Natural killer cell treated with Interleukin-12 subunit alpha and Interleukin-12 subunit beta and Interleukin-15 and Interleukin-18, amount 100 ng/mL, for 72 hours (primary cell): ENCODE measurements around the gene LSM7. TPM values are rescaled to one million over a fixed set of nuclear protein-coding genes. Genes with fewer than 3 reads are reported as not detected.

Experiments
- ATAC-seq, 2 donors: fragments of 150-1000 bp; cut with Tn5 transposase in 1 of 2; sonication (Bioruptor Pico), chemical (Tn5 transposase) in 1 of 2; 2 replicates each; pipeline ENCODE4 v1.10.0; 2021
- DNase-seq: peaks from one replicate; pipeline ENCODE4 v3.0.0; 2022; ENCODE audit warnings: low spot score
- H3K27ac Mint-ChIP-seq, 2 donors: 1 replicate in 1 of 2; 2 replicates in 1 of 2; pipeline ENCODE4 v1.8.0; 2022; ENCODE audit warnings: mixed read lengths in 2 of 2, mild to moderate bottlenecking in 1 of 2, moderate library complexity in 1 of 2
- H3K27me3 Mint-ChIP-seq, 2 donors: 1 replicate in 1 of 2; 2 replicates in 1 of 2; pipeline ENCODE4 v1.8.0; 2022; ENCODE audit warnings: mixed read lengths in 2 of 2
- H3K36me3 Mint-ChIP-seq: one replicate; pipeline ENCODE4 v1.8.0; 2022; ENCODE audit warnings: mixed read lengths
- H3K4me1 Mint-ChIP-seq, 2 donors: 1 replicate in 1 of 2; 2 replicates in 1 of 2; pipeline ENCODE4 v1.8.0; 2022; ENCODE audit warnings: low read depth in 2 of 2, mixed read lengths in 2 of 2, mild to moderate bottlenecking in 1 of 2
- H3K4me3 Mint-ChIP-seq: one replicate; pipeline ENCODE4 v1.8.0; 2022; ENCODE audit warnings: mixed read lengths
- H3K9me3 Mint-ChIP-seq: 2 replicates; pipeline ENCODE4 v1.8.0; 2022; ENCODE audit warnings: mixed read lengths
- total RNA-seq, 2 donors: library from RNA; stranded (reverse); gene quantifications; one replicate each; pipeline ENCODE4 v1.2.3, GENCODE V29; 2022

Gene LSM7
- total RNA-seq, result 100 to 1,000 TPM; 111 to 154 TPM

DNA sequence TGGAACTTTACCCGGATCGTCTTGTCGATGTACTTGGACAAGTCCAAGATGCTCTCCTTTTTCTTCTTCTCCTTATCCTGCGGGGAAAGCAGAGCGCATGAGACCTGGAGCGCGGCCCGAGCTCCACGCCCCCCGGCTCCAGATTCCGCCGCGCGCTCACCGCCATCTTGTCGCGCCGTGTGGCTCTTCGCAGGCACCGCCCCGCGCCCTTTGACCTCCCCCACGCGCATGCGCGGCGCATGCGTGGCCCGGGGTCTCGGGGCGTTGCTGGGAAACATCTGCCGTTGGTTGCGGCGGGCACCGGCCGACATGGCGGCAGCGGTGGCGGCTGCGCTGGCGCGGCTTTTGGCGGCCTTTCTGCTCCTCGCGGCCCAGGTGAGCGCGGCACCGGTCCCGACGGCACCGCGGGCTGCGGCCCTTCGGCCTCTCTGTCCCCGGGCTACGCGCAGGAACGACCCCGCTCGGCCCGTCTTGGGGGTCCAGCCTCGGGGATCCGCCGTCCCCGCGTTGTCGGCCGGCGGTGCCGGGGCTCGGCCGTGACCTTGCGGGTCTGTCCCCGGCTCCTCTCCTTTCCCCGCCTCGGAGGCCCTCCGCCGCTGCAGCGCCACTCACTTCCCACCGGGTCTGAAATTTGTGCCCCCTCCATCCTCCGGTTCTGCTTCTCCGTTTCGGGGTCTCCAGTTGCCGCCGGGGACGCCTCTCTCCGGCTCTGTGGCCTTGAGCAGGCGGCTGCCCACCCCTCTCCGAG, at the start of gene LSM7, which contains the start of gene SPPL2B:
TSS of gene LSM7 (minus strand) at position 186 of the 748 bp plus-strand sequence. CDS start at position 166, 20 bp downstream.
TSS of gene SPPL2B (plus strand) at position 284 of the 748 bp plus-strand sequence. CDS start at position 310, 26 bp downstream.
- Mint-ChIP-seq H3K27me3 (no peaks in the 10 kb centered on the region), H3K9me3 (no peaks in the 10 kb centered on the region), H3K27ac (peak within 1 kb of the TSS; percentile 88 to 92), H3K36me3 (peaks cover 6% of the 10 kb centered on the region), H3K4me1 (peaks cover 33 to 42% of the 10 kb centered on the region in 2 donors), H3K4me3 (peak within 1 kb of the TSS; percentile 91)
- DNase-seq (peak; percentile 94), ATAC-seq (peak; percentile 87 to 93)

DNA sequence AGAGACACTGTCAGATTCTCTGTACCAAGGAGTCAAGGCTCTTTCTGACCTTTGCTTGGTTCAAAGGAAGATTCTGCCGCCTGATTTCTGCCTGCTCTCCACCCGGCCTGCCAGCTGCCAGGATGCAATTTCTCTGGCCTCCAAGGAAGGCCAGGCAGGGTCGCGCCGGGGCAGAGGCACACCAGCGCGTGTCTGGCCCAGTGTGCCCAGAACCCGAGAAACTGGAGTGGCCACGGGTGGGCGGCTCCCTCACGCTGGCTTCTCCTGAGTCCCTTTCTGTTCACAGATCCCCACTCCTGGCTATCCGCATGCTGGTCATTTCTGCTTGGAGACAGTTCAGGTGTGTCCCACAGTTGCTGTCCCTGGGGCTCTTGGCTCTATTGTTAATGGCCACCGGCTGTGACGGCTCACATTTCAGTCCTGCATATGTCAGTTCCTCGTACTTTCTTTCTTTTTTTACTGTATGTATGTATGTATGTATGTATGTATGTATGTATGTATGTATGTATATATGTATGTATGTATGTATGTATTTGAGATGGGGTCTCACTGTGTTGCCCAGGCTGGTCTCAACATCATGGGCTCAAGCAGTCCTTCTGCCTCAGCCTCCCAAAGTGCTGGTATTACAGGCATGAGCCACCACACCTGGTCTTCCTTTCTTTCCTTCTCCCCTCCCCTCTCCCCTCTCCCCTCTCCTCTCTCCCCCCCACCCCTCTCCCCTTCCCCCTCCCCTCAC, 48.6 kb upstream of the LSM7 start:
- ATAC-seq (no peak), DNase-seq (no peak)
- Mint-ChIP-seq H3K27me3 (peaks cover 0 to 9% of the 10 kb centered on the region in 2 donors), H3K4me3 (no peak overlapping the region), H3K4me1 (peaks cover 0 to 3% of the 10 kb centered on the region in 2 donors), H3K27ac (peak overlapping the region in 1 of 2 donors; percentile 83), H3K36me3 (peaks cover 13% of the 10 kb centered on the region), H3K9me3 (peaks cover 5% of the 10 kb centered on the region)

GRCh38 chr19:2375353-2376121, 47.2 kb upstream of the LSM7 start:
- H3K36me3 Mint-ChIP-seq, result peaks cover 7% of the 10 kb centered on the region
- ATAC-seq, result peak; percentile 27 to 55
- H3K4me1 Mint-ChIP-seq, result peaks cover 0 to 3% of the 10 kb centered on the region in 2 donors
- no peak for DNase-seq
- peaks cover 0 to 7% of the 10 kb centered on the region in 2 donors for H3K27me3 Mint-ChIP-seq
- no peak overlapping the region for H3K4me3 Mint-ChIP-seq
- peaks cover 5% of the 10 kb centered on the region for H3K9me3 Mint-ChIP-seq
- H3K27ac Mint-ChIP-seq, result no peak overlapping the region

GRCh38 chr19:2374808-2375207, 46.4 kb upstream of the LSM7 start:
- H3K4me3 Mint-ChIP-seq, result no peak overlapping the region
- H3K9me3 Mint-ChIP-seq, result peaks cover 5% of the 10 kb centered on the region
- peaks cover 6% of the 10 kb centered on the region for H3K36me3 Mint-ChIP-seq
- no peak for ATAC-seq
- no peak for DNase-seq
- H3K4me1 Mint-ChIP-seq, result peaks cover 0 to 3% of the 10 kb centered on the region in 2 donors
- H3K27me3 Mint-ChIP-seq, result peaks cover 0 to 7% of the 10 kb centered on the region in 2 donors
- H3K27ac Mint-ChIP-seq, result no peak overlapping the region

DNA sequence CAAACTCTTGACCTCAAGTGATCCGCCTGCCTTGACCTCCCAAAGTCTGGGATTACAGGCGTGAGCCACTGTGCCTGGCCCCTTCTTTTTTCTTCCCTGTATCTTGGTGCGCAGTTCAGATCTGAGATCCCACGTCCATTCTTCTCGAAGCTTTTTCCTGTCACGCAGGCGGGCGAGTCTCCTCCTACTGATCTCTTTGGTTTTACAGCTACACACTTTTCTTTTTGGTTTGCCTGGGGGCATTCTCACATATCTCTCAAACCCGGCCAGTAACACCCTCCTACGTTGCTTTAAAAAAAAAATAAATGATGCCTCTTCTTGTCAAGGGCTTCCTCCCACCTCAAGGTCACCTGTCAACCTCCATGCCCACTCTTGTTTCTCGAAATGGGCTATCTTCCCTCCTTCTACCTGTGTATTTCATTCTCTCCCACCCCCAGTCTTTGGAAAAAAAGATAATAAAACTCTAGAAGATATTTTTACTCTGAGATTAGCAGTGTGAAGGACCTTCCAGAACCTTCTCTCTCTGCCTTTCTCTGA, 43.8 kb upstream of the LSM7 start:
- H3K36me3 Mint-ChIP-seq, result no peaks in the 10 kb centered on the region
- no peak overlapping the region for H3K4me3 Mint-ChIP-seq
- ATAC-seq (no peak), DNase-seq (no peak)
- H3K4me1 Mint-ChIP-seq, result peaks cover 0 to 3% of the 10 kb centered on the region in 2 donors
- H3K9me3 Mint-ChIP-seq, result no peaks in the 10 kb centered on the region
- H3K27me3 Mint-ChIP-seq, result peaks cover 0 to 11% of the 10 kb centered on the region in 2 donors
- no peak overlapping the region for H3K27ac Mint-ChIP-seq

DNA sequence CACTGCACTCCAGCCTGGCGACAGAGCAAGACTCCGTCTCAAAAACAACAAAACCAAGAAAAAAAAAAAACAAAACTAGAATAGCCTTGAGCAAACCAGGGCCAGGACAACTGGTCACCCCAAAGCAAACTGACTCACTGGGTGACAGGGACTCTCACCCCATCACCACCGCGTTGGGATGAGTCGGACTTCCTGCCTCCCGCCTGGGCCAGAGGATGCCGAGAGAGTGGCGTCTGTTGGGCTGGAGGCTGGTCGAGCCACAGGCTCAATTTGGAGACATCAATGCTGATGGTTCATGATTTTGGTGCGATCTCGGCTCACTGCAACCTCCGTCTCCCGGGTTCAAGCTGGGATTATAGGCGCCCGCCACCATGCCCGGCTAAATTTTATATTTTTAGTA, 43.3 kb upstream of the LSM7 start:
- no peak for ATAC-seq

DNA sequence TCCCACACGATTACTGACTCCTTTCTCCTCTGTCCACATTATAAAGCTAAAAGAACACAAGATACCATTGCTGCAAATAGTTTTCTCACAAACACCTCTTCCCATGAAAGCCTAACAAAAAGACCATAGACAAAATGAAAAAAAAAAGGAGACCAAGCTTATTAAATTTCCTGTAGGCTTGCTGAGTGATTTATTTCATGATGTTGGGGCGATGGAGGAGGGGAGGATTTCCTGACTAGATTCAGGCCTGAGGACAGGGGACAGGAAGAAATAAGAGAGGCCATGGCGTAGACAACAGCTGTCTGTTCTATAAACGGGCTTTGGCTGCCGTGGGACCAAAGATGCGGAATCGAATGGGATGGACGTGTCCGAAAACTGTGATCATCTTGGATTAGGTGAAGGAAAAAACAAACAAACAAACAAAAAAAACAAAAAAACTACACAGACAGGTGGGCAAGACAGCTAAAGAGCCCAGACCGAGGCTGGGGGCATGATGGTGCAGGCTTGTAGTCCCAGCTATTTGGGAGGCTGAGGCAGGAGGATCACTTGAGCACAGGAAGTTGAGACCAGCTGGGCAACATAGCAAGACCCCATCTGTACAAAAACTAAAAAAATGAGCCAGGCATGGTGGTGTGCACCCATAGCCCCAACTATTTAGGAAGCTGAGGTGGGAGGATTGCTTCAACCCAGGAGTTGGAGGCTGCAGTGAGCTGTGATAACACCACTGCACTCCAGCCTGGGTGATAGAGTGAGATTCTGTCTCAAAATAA, 37.0 kb upstream of the LSM7 start:
- no peaks in the 10 kb centered on the region for H3K36me3 Mint-ChIP-seq
- no peak for ATAC-seq

More for the DNA sequence above, 43.3 kb upstream of the LSM7 start:
- no peak for DNase-seq
- Mint-ChIP-seq H3K9me3 (no peaks in the 10 kb centered on the region), H3K4me3 (no peak overlapping the region), H3K4me1 (peaks cover 0 to 3% of the 10 kb centered on the region in 2 donors), H3K36me3 (no peaks in the 10 kb centered on the region), H3K27ac (no peak overlapping the region), H3K27me3 (peaks cover 0 to 11% of the 10 kb centered on the region in 2 donors)

GRCh38 chr19:2363419-2363818, 35.0 kb upstream of the LSM7 start:
- Mint-ChIP-seq H3K27me3 (peaks cover 12 to 14% of the 10 kb centered on the region in 2 donors), H3K27ac (no peak overlapping the region), H3K36me3 (no peaks in the 10 kb centered on the region), H3K4me1 (peaks cover 0 to 3% of the 10 kb centered on the region in 2 donors), H3K4me3 (no peak overlapping the region), H3K9me3 (no peaks in the 10 kb centered on the region)
- DNase-seq (no peak), ATAC-seq (no peak)

More for the DNA sequence above, 37.0 kb upstream of the LSM7 start:
- no peak overlapping the region for H3K27ac Mint-ChIP-seq
- no peaks in the 10 kb centered on the region for H3K9me3 Mint-ChIP-seq
- peaks cover 12 to 14% of the 10 kb centered on the region in 2 donors for H3K27me3 Mint-ChIP-seq
- DNase-seq, result no peak
- H3K4me3 Mint-ChIP-seq, result no peak overlapping the region
- H3K4me1 Mint-ChIP-seq, result peaks cover 0 to 3% of the 10 kb centered on the region in 2 donors

- H3K4me3 Mint-ChIP-seq, result no peak overlapping the region
- ATAC-seq, result no peak
- no peaks in the 10 kb centered on the region for H3K9me3 Mint-ChIP-seq
- H3K27ac Mint-ChIP-seq, result no peak overlapping the region
- H3K36me3 Mint-ChIP-seq, result no peaks in the 10 kb centered on the region
- DNase-seq, result no peak
- H3K4me1 Mint-ChIP-seq, result no peaks in the 10 kb centered on the region
- H3K27me3 Mint-ChIP-seq, result peaks cover 10 to 12% of the 10 kb centered on the region in 2 donors
Measured at GRCh38 chr19:2362970-2363300, 34.5 kb upstream of the LSM7 start.

DNA sequence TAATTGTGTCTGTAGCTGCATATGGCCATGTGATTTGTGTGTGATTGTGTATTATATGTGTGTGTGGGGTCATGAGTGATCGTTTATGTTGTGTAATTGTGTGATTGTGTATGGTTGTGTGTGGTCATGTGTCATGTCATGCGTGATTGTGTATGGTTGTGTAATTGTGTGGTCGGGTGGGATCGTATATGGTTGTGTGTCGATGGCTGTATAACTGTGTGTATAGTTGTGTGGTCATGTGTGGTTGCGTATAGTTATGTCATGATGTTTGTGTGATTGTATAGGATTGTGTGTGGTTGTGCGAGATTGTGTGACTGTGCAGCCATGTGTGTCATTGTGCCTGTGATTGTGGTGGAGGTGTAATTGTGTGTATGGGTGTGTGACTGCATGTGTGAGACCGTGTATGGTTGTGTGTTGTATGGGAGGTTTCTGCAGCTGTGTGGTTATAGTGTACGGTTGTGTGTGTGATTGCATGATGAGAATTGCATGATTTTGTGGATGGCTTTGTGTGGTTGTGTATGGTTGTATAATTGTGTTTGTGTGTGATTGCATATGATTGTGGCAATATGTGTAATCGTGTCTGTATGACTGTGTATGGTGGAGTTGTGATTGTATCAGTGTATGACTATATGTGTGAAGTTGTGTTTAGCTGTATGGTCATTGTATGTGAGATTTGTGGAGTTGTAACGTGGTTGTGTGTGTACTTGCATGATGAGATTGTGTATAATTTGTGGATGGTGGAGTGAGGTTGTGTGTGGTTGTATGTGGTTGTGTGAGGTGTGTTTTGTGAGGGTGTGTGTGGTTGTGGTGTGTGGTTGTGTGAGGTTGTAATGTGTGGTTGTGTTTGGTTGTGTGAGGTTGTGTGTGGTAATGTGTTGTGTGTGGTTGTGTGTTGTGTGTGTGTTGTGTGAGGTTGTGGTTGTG, 33.9 kb upstream of the LSM7 start:
- Mint-ChIP-seq H3K27ac (no peak overlapping the region), H3K36me3 (no peaks in the 10 kb centered on the region), H3K4me3 (no peak overlapping the region), H3K9me3 (no peaks in the 10 kb centered on the region), H3K27me3 (peaks cover 10 to 12% of the 10 kb centered on the region in 2 donors), H3K4me1 (peaks cover 0 to under 1% of the 10 kb centered on the region in 2 donors)
- ATAC-seq (no peak), DNase-seq (no peak)

GRCh38 chr19:2361246-2362045, 33.1 kb upstream of the LSM7 start:
- no peak overlapping the region for H3K4me3 Mint-ChIP-seq
- no peaks in the 10 kb centered on the region for H3K9me3 Mint-ChIP-seq
- H3K27me3 Mint-ChIP-seq, result peaks cover 10 to 12% of the 10 kb centered on the region in 2 donors
- DNase-seq, result no peak
- peaks cover 0 to 3% of the 10 kb centered on the region in 2 donors for H3K4me1 Mint-ChIP-seq
- no peaks in the 10 kb centered on the region for H3K36me3 Mint-ChIP-seq
- no peak for ATAC-seq
- H3K27ac Mint-ChIP-seq, result no peak overlapping the region
